HK-2 (cell line): ENCODE data around the gene FOXL2.

Source experiments
- DNase-seq: peaks from one replicate; pipeline ENCODE4 v3.0.0-alpha.2; 2018; ENCODE audit not compliant: unreplicated experiment

FOXL2 gene

DNA sequence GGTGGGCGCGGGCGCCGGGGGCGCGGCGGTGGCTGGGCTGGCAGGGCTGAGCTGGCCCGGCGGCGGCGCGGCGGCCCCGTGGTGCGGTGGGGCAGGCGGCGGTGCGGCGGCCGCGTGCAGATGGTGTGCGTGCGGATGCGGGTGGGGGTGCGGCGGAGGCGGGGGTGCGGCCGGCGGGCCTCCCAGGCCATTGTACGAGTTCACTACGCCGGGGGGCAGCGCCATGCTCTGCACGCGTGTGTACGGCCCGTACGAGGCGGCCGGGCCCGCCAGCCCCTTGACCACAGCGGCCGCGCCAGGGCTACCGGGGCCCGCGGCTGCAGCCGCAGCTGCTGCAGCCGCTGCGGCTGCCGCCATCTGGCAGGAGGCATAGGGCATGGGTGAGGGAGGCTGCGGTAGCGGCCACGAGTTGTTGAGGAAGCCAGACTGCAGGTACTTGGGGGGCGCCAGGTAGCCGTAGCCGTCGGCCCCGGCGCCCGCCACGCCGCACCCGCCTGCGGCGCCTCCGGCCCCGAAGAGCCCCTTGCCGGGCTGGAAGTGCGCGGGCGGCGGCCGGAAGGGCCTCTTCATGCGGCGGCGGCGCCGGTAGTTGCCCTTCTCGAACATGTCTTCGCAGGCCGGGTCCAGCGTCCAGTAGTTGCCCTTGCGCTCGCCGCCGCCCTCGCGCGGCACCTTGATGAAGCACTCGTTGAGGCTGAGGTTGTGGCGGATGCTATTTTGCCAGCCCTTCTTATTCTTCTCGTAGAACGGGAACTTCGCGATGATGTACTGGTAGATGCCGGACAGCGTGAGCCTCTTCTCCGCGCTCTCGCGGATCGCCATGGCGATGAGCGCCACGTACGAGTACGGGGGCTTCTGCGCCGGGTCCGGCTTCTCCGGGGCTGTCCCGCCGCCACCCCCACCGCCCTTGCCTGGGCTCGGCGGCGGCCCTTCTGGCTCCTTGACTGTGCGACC lies 951 bp downstream of the FOXL2 start:
- peak; percentile 64 for DNase-seq

DNA sequence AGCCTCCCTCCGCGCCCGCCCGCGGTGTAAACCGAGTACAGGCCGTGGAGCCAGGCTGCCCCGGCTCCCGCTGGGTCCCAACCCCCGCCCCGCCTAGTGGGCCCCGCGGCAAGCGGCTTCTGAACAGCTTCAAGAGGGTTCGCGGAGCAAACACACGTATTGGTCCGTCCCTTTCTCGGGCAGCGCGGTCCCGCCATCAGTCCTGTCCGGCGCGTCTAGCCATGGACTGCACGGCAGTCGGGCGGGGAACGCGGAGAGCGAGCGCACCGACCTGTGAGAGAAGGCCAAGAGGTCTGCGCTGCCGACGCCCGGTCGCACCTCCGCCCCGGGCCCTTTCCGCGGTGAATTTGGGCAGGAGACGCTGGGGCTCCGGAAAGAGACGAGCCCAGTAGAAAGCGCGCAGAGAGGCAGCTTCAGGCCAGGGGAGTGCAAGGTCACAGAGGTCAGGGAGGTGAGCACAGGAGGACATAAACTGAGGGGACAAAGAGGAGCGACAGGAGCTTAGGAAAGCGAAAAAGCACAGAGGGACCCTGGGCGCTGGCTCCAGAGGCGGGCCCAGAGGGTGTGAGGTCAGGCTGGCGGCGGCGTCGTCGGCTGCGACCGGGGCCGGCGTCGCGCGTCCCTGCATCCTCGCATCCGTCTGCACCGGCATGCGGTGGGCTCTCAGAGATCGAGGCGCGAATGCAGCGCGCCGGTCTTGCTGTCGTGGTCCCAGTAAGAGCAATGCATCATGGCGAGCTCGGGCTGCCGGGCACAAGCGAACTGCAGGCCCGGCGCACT lies 1.8 kb downstream of the FOXL2 start:
- DNase-seq = peak; percentile 37

DNA sequence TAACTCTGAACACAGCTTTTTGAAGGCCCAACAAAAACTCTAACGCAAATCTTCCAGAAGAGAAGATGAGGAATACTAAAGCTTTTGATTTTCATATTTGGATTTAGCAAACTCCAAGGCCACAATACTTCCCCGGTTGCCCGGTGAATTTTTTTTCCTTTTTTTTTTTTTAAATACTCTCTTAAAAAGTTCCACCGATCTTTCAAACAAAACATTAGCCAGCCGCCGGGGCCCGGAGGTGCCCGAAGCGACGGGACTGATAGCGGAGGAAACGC lies 2.3 kb downstream of the FOXL2 start:
- DNase-seq = no peak

- no peak for DNase-seq
Measured at GRCh38 chr3:138943724-138944653, 2.9 kb downstream of the FOXL2 start.

DNA sequence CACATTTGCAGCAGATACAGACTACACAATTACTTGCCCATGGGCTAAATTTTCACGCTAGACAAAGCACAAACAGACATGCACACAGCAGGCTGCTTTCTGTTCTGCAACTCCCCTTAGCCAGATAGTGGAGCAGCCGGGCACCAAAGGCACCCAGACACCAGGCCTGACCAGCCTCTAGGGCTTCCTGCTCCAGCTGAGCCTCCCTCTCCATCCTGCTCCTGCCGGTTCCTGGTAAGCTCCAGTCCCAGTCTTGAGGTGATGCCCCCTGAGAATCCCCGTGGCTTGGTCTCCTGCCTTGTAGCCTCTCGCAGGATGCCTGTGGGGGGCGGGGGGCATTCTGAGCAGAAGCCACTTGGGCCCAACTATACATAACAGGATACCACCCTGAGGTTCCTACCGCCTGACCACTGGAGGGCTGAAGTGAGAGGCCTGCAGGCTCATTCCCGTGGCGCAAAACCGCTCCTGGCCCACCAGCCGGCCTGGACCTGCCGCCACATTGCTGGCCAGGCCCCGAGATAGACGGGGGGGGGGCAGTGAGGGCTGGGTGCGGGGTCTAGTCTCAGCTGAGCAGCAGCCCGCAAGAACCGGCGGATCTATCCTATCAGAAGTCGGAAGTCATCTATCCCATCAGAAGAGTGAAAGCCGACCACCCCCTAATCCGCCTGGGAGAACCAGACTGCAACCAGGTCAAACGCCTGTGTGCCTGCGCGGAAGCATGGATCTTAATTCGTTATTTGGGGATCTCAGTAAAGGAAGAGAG lies 3.9 kb downstream of the FOXL2 start:
- DNase-seq = no peak

DNA sequence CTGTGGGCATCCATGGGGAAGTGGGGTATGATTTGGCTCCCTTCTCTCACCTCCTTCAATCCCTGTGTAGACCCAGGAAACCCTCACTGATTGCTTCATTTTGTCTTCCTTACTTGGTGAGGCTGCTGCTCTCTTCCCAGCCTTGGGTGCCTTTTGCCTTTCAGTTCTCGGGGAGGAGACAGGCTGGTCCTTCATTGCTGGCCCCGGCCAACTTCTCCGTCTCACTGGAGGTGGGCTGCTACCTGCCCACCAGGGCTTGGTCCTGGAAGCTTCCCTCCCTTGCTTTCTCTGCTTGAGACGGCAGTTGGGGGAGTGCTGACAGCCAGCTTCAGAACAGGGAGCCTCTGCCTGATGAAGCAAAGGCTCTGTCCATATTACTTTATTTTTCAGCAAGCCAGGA lies 4.7 kb downstream of the FOXL2 start:
- DNase-seq = no peak

GRCh38 chr3:138941259-138941885 lies 5.6 kb downstream of the FOXL2 start:
- DNase-seq = peak; percentile 51

- DNase-seq = no peak
Measured at GRCh38 chr3:138940446-138940845, 6.5 kb downstream of the FOXL2 start.

- no peak for DNase-seq
Measured at GRCh38 chr3:138939561-138940241, 7.2 kb downstream of the FOXL2 start.

GRCh38 chr3:138938877-138939560 lies 7.9 kb downstream of the FOXL2 start:
- DNase-seq = no peak

GRCh38 chr3:138938056-138938876 lies 8.7 kb downstream of the FOXL2 start:
- no peak for DNase-seq

GRCh38 chr3:138937690-138938055 lies 9.3 kb downstream of the FOXL2 start:
- no peak for DNase-seq

GRCh38 chr3:138936741-138937689 lies 9.9 kb downstream of the FOXL2 start:
- no peak for DNase-seq

DNA sequence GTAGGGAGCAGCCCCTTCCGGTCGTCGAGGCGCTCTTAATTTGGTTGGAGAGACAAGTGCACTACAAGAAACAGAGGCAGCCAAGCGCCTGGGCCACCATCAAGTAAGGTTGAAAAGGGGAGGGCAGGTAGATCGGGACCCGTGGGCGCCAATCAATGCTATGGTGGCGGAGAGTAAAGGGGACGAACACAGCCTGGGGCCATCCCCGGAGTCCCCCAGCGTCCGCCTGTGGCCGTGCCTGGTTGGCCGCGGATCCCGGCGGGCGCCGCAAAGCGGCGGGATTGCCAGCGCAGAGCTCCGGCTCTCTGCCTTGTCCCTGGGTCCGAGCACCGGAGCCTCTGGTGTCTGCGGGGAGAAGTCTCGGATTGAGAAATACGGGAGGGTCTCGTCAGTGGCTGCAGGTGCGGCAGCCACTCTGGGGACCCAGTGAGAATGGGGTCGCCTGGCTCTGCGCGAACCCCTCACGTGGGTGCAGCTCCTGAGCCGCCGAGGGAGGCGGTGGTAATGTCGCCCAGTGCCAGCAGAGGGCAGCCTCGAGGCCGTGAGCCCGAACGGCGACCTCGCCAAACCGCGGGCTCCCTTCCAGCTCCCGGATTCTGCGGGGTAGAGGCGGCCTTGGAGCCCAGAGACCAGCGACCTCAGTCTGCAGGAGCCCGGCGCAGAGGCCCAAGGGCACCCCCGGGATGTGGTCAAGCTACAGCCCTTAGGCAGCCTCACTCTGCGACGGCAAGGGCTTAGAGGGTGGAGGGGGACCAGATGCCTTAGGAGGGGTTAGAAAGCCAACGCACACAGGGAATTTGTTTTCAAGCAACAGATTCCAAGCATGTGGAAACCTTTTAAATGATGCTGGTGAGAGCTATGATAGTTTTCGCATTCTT lies 10.8 kb downstream of the FOXL2 start:
- DNase-seq = peak; percentile 85

- DNase-seq = no peak
Measured at GRCh38 chr3:138935505-138935862, 11.5 kb downstream of the FOXL2 start.

- DNase-seq = no peak
Measured at GRCh38 chr3:138933981-138934691, 12.8 kb downstream of the FOXL2 start.
